Measurements from ENCODE around the gene BAHCC1.
A peak's percentile ranks its signal among the peaks of the same experiment; 100 is the strongest.

BAHCC1 gene

GRCh38 chr17:81500047-81500446, 104.8 kb downstream of the BAHCC1 start:
- no peak for DNase-seq

- DNase-seq: no peak
These were observed 107.3 kb downstream of the BAHCC1 start for GRCh38 chr17:81502471-81503017.

- no peak for DNase-seq
These were observed 108.4 kb downstream of the BAHCC1 start for GRCh38 chr17:81503619-81504018.

- peak; percentile 19 for DNase-seq
These were observed 113.5 kb downstream of the BAHCC1 start for GRCh38 chr17:81508639-81509206.

- peak; percentile 22 for DNase-seq
These were observed 114.1 kb downstream of the BAHCC1 start for GRCh38 chr17:81509207-81509971.

GRCh38 chr17:81509972-81510784, 114.9 kb downstream of the BAHCC1 start:
- peak; percentile 15 for DNase-seq

GRCh38 chr17:81510785-81511553, 115.7 kb downstream of the BAHCC1 start:
- DNase-seq: peak; percentile 34

- DNase-seq: no peak
These were observed 116.2 kb downstream of the BAHCC1 start for GRCh38 chr17:81511554-81511803.

GRCh38 chr17:81511804-81512561, 116.7 kb downstream of the BAHCC1 start:
- DNase-seq: peak; percentile 44

GRCh38 chr17:81512562-81513371, 117.5 kb downstream of the BAHCC1 start, which contains the start of gene ACTG1:
Gene ACTG1, minus strand, starts transcription at chr17:81512799. Its CDS starts 445 bp downstream, at chr17:81512354.
- peak; percentile 92 for DNase-seq

- peak; percentile 62 for DNase-seq
These were observed 118.1 kb downstream of the BAHCC1 start for GRCh38 chr17:81513372-81513752.

- peak; percentile 47 for DNase-seq
These were observed 118.7 kb downstream of the BAHCC1 start for GRCh38 chr17:81513753-81514488.

- DNase-seq: no peak
These were observed 119.2 kb downstream of the BAHCC1 start for GRCh38 chr17:81514489-81514738.

GRCh38 chr17:81514739-81515529, 119.7 kb downstream of the BAHCC1 start:
- DNase-seq: peak; percentile 77

GRCh38 chr17:81515530-81516041, 120.3 kb downstream of the BAHCC1 start:
- peak; percentile 27 for DNase-seq

All from activated CD8-positive, alpha-beta memory T cell treated with anti-CD3 and anti-CD28 coated beads, Interleukin-2, amount 50 U/mL, for 4 hours (primary cell).